Kidney capillary endothelial cell (primary cell): Measurements from ENCODE around the gene NLRP1.

Experiments
- DNase-seq: peaks from one replicate; pipeline ENCODE4 v3.0.0-alpha.2; 2018; ENCODE audit warnings: low spot score

Gene NLRP1

GRCh38 chr17:5584383-5585286, at the start of gene NLRP1:
NLRP1 (minus strand) TSS chr17:5584509; CDS start chr17:5583957, 552 bp downstream.
- peak; percentile 90 for DNase-seq

GRCh38 chr17:5631958-5632590, 47.8 kb upstream of the NLRP1 start:
- no peak for DNase-seq

- DNase-seq: peak; percentile 95
Measured at GRCh38 chr17:5630434-5630833, 46.1 kb upstream of the NLRP1 start.

- DNase-seq: no peak
Measured at GRCh38 chr17:5629128-5629527, 44.8 kb upstream of the NLRP1 start.

GRCh38 chr17:5628262-5628661, 44.0 kb upstream of the NLRP1 start:
- no peak for DNase-seq

- no peak for DNase-seq
Measured at GRCh38 chr17:5624211-5624610, 39.9 kb upstream of the NLRP1 start.

- no peak for DNase-seq
Measured at GRCh38 chr17:5621729-5622128, 37.4 kb upstream of the NLRP1 start.

- no peak for DNase-seq
Measured at GRCh38 chr17:5621026-5621425, 36.7 kb upstream of the NLRP1 start.

- DNase-seq: no peak
Measured at GRCh38 chr17:5619088-5619740, 34.9 kb upstream of the NLRP1 start.

GRCh38 chr17:5618476-5618875, 34.2 kb upstream of the NLRP1 start:
- DNase-seq: no peak

- no peak for DNase-seq
Measured at GRCh38 chr17:5615476-5615875, 31.2 kb upstream of the NLRP1 start.

GRCh38 chr17:5610956-5611355, 26.6 kb upstream of the NLRP1 start:
- DNase-seq: no peak

- peak; percentile 29 for DNase-seq
Measured at GRCh38 chr17:5608399-5609112, 24.2 kb upstream of the NLRP1 start.

GRCh38 chr17:5607946-5608345, 23.6 kb upstream of the NLRP1 start:
- DNase-seq: no peak

- no peak for DNase-seq
Measured at GRCh38 chr17:5605452-5605851, 21.1 kb upstream of the NLRP1 start.

- no peak for DNase-seq
Measured at GRCh38 chr17:5600041-5600440, 15.7 kb upstream of the NLRP1 start.

GRCh38 chr17:5598457-5598856, 14.1 kb upstream of the NLRP1 start:
- DNase-seq: no peak

- no peak for DNase-seq
Measured at GRCh38 chr17:5596421-5596820, 12.1 kb upstream of the NLRP1 start.

- no peak for DNase-seq
Measured at GRCh38 chr17:5595831-5596230, 11.5 kb upstream of the NLRP1 start.

GRCh38 chr17:5592382-5592781, 8.1 kb upstream of the NLRP1 start:
- peak; percentile 63 for DNase-seq

GRCh38 chr17:5591966-5592365, 7.7 kb upstream of the NLRP1 start:
- no peak for DNase-seq

- DNase-seq: no peak
Measured at GRCh38 chr17:5588584-5588983, 4.3 kb upstream of the NLRP1 start.
